NCI-H1930 (cell line): ENCODE data around the gene MAP6.
A peak's percentile ranks its signal among the peaks of the same experiment; 100 is the strongest.

Experiments used
- DNase-seq, 2 experiments: peaks; one replicate each; lab custom pipeline; 2025; lab: John Stamatoyannopoulos, UW

Gene MAP6

DNA sequence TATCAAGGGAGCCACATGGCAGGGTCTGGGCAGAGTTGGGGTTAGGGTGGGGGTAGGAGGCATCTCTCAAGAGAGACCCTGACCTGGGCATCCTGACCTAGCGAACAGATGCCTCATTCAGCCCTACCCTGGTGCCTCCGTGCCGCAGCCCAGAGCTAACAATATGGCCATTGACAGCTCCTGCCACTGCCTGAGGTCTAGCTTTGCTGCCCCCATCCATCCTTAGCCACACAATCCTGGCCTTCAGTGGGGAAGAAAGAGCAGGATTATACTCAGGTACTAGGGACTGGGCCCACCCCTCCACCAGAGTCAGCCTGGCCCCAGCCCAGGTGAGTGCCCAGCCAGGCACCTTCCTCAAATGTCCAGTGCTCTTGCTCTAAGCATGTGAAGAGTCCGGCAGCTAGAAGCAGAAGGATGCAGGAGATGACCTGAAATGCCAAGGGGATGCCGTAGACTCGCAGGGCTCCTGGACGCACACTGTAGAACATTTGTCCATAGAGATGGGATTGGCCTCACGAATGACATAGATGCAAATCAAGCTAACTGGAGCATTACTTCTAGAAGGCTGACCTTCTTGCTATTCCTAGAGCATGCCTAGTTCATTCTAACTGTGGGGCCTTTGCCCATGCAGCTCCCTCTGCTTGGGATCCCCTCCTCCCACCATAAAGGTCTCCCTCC lies 120.1 kb downstream of the MAP6 start:
- DNase-seq, result no peak

- peak; percentile 26 to 54 for DNase-seq
Measured at GRCh38 chr11:75547617-75548058, 121.2 kb downstream of the MAP6 start.

DNA sequence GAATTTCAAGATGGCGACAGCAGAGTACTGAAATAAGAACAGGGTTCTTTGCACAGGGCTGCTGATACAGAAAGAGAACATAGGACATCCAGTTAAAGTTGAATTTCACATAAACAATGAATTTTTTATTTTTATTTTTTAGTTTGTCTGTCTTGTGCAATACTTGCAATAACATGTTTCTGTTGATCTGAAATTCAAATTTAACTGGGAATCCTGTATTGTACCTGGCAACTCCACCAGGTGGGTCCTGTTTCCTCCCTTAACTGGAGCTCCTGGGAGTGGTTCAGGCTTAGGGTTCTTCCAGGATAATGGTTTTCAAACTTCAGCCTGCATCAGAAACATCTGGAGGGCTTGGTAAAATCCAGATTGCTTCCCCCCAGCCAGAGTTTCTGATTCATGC lies 121.7 kb downstream of the MAP6 start:
- no peak for DNase-seq

GRCh38 chr11:75543806-75544205 lies 125.0 kb downstream of the MAP6 start:
- DNase-seq, result no peak

- DNase-seq, result no peak
Measured at GRCh38 chr11:75542088-75542438, 126.8 kb downstream of the MAP6 start.

DNA sequence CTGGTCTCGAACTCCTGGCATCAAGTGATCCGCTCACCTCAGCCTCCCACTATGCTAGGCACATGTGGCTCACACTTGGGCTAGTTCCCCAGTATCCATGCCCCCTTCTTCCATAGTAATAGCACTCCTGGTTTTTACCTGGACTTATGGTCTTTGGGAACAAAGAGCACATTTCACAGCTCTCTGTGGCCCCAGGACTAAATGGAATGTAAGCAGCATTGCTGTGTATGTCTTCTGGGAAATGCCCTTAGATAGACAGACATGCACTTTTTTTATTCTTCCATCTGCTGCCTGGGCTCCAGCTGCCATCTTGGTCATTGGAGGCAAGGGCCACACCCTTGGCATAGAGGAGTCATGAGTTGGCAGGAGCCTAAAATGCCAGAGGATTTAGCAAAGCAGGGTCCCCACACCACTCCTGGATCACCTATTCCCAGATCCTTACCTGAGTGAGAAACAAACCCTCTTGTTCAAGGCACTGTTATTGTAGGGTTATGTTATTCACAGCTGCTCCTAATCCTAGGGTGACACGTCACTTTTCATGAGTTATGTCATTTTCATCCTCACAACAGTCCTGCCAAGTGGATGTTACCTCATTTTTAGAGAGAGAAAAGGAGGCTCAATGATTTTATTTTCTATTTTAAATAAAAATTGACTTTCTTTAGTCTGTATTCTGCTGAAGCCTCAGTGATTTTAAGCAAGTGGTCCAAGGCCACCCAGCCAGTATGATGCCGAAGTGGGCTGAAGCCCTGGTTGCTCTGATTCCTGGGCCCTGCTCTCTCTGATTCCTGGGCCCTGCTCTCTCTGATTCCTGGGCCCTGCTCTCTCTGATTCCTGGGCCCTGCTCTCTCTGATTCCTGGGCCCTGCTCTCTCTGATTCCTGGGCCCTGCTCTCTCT lies 127.4 kb downstream of the MAP6 start:
- DNase-seq, result no peak

GRCh38 chr11:75539459-75540334 lies 129.1 kb downstream of the MAP6 start:
- DNase-seq, result no peak

GRCh38 chr11:75538150-75538942 lies 130.5 kb downstream of the MAP6 start:
- DNase-seq, result no peak

DNA sequence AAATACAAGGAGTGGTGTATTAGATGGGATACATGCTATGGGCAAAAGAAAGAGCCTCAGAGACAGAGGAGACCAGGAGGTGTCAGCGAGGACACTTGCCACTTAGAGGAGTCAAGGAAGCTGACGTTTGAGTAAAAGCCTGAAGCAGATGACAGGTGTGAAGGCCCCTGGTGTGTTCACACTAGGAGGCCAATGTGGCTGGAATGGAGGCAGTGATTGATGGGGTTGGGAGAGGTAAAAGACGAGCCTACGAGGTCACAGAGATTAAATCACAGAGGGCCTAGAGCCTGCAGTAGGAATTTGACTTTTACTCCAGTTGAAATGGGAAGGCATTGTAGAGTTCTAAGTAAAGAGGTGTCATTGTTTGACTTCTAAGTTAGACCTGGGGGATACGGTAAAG lies 131.1 kb downstream of the MAP6 start:
- DNase-seq, result no peak
